T-helper 22 cell (primary cell): ENCODE results near the gene NOS1AP.

Experiments
- DNase-seq: peaks from one replicate; pipeline ENCODE4 v3.0.0-alpha.2; 2020; ENCODE audit warnings: low read depth

The NOS1AP gene

DNA sequence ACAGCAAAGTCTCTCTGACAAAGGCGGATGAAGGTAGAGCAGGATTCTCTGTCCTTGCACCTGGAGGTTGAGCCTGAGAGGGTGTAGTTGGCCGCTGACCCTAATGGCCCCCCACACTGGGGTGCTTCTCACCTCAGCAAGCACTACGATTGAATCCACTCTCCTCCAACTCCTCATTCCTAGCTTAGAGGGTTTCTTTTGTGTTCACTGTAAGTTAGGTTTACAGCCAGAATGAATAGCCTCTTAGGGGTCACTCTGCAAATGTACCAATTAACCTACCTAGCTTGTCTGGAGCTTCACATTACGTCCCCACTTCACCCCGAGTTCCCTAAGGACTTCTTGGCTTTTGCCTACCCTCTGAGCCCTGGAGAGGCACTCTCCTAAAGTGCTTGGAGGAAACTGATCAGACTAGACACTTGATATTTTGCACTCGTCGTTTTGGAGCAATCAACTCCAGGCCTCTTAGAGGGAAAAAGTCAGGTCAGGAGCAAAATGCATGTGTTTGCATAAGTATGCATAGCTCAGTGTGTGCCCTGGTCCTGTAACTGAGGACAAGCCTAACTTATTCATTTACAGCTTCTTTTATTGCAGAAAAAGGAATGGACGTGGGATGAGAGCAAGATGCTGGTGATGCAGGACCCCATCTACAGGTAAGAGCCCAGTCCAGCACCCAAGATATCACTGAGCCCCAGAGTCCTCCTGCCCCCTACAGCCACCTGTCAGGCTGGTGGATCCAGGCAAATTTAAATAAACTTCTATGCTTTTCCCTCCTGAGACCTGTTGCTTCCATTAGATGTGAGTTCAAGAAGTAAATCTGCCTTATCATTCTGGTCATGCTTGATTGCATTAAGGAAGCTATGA lies 230.8 kb downstream of the NOS1AP start:
- no peak for DNase-seq

DNA sequence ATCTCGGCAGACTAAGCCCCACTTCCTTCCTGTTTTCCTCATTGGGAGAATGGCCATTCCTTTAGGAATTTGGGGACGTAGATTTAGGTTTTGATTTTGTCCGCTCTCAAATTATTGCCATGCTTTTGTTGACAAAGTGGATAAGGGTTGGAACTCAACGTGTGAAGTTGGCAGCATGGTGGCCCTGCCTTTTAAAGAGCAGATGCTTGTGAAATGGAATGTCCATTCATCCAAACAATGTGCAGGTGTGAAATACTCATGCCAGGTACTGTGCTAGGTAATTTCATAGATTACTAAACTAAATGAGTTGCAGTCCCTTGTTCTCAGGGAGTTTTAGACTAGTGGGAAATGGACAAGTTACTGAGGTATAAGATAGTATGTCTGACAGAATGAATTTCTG lies 232.2 kb downstream of the NOS1AP start:
- DNase-seq, result no peak

DNA sequence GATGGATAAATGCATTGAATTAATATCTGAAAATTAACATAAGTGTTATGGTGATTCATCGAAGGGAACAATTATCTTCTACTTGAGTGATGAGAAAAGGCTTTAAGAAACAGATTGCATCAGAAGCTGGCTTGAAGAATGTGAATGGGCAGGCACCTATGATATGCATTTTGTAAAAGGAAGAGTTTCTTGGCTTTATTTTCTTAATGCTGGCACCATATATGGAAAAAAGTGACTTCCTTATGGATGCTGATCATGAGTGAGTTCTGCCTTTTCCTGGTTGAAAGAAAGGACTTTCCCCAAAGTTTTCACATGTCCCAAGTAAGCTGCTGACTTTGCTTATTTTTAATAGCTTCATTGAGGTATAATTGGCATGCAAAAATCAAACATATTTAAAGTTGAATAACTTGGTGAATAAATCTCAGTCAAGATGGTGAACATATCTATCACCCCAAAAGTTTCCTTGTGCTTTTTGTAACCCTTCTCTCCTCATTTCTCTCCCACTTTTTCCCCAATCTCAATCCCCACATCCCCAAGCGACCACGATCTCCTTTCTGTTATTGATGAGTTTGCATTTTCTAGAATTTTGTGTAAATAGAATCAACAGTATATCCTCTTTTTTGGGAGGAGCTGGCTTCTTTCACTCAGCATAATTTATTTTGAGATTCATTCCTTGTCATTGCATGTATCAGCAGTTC lies 233.0 kb downstream of the NOS1AP start:
- no peak for DNase-seq

DNA sequence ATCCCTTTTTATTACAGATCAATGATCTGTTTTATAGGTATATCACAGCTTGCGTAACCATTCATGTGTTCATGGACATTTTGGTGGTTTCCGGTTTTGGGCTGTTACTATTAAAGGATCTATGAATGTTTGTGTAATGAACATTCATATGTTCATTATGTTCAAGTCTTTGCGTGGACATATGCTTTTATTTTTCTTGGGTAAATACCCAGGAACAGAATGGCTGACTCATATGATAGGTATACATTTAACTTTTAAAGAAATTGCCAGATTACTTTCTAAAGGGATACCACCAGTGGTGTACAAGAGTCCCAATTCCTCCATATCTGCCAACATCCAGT lies 233.5 kb downstream of the NOS1AP start:
- no peak for DNase-seq

DNA sequence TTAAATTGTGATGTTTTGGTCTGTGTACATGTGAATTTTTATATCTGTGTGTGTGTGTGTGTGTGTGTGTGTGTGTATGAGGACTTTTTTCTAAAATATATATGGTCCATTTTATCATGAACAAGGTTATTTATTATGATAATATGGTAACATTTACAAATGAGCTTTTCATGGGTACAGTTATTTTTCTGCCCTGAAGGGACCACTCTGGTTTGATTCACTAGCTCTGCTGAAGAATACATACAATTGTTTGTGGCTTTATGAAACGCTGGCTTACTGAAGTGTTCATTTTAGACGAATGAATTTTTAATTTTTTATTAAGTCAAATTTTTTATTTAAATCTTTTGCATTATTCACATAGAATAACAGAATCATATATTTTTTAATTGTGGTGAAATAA lies 235.2 kb downstream of the NOS1AP start:
- no peak for DNase-seq

DNA sequence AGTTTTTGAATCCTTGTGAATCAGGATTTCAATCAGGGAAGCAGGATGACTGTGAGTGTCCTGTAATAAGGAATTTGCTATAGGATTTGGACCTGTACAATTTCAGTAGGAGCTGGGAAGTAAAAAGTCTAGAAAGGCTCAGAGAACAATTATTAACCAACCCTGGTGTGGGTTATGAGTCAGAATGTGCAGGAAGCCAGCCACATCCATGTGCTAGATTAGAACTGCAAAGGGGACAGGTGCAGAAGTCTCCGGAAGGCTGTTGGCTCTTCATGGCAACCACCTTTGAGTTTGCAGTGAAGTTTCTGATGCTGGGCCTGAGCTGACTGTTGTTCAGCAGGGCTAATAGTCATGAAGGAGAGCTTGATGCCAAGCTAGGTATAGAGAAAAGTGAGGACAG lies 236.5 kb downstream of the NOS1AP start:
- no peak for DNase-seq

DNA sequence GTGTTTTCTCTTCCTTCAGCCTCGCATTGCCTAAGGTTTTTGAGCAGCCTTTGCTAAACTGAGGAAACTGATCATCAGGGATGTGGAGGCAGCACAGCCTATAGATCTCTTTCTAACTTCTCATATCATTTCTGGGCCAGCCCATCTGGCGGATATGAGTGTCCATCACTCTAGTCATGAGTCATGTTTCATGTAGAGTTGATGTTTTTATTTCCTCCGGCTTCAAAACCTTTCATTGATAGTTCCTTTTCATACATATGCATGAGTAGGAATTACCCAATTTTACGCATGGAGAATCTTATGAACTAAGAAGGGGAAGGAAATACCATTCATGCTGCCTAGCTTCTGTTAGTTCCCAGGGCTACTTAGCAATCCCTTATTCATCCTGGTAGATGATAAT lies 240.8 kb downstream of the NOS1AP start:
- no peak for DNase-seq

DNA sequence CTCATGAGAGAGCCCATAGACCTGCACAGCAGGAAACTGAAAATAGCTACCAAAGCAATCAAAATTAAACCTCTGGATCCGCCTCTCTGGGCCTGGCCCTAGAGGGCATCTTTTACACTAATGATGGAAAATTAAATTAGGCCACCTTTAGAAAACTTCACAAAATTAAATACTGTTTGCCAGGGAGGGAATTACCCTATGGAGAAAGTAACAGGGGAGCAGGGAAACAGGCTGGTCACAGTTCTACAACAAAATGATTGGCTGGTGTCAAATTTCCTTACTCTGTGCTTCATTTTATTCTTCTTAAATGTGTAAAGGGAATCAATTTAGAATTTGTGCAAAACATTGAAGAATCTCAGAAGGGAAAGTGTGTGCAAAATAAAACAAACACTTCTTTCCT lies 244.7 kb downstream of the NOS1AP start:
- no peak for DNase-seq

DNA sequence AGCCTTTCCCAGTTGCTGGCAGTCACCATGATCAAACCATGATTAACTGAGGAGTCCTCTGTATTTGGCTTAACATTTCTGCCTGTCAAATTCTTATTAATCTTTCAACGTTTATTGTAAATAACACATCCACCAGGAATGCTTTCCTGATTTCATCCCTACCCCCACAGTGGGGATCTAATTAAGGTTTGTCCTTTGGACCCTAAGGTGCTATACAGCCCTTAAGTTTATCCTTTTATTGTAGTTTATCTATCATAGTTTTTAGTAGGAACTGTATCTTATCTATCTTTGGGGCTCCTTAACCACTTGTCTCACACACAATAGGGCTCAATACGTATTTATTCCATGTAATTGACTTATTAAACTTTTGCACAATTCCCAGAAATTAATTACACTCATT lies 246.2 kb downstream of the NOS1AP start:
- DNase-seq, result no peak

DNA sequence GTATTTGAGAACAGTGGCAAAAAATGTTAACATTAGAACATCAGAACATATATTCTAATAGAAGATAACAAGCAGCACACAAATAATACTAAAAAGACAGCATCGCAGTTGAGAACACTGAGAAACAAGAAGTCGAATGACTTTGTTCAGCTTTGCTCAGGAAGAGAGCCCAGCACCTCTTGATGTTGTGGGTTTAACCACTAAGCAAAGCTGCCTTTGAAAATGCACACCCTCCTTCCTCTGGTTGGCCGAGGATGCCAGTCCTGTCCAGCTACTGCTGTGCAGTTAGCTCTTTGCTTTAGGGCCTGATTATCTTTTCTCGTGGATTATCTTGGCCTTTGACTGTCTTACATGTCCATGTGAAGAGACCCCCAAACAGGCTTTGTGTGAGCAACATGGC lies 246.7 kb downstream of the NOS1AP start:
- DNase-seq, result no peak

DNA sequence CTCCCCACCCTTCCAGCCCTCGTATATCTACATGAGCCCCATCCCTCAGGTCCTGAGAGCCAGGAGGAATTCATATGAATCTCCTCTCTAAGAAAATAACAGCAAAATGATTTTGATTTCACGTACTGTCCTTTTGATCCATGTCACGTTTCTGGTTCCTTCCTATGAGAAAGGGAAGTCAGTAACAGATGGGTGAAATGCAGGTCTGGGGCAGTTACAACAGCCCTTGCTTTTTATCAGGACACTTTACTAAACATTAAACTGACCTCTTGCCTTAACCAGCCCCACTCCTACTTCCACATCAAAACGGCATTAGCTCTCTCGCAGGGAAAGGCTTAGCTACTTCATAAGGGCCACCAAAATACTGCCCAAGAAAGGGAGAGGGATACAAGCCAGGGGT lies 248.1 kb downstream of the NOS1AP start:
- DNase-seq, result no peak

DNA sequence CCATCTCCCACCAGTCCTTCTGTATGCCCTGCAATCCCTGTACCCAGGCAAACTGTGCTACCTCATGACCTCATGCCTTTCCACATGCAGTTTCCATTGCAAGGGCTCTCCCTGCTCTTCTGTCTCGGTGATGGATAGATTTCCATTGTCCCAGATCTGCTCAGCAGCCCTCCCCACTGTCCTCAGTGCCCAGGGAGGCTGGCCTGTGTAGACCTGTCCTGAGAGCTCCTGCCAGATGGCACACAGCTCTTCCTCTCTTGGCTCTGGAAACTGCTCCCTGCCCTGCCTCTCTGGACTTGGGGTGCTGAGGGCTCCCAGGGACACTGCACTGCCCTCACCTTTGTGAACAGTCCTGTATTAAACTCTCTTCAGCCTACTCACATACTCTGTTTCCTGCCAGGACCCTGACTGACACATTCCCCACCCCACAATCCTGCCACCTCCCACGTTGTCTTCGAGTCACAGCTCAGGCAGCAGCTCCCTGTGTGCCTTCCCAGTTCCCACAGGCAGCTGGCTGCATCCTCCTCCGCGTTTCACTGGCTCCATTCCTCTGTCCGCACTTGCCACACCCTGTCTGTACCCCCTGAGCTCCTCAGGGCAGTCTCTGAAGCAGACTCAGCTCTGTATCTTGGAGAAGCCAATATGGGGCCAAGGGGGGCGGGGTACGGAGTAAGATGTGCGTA lies 250.1 kb downstream of the NOS1AP start:
- DNase-seq, result no peak

DNA sequence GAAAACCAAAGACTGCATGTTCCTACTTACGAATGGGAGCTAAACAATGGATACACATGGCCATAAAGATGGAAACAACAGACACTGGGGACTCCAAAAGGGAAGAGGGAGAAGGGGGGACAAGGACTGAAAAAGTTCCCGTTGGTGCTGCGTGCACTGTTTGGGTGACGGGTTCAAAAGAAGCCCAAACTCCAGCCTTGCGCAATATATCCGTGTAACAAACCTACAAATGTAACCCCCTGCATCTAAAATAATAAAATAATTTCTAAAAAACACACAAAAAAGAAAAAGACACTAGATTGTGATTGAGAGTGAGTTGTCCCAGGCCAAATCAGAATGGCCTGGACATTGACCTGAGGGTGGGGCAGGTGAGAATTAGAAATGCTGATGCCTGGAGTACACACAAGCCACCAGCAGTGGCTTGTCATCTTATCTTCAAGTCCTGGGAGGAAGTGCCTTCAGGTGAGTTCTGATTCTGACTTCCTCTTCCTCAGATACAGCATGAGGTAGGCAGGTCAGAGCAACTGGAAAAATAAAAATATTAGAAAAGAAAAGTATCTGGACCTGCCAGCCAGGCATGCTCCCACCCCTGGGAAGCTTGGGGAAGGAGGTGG lies 252.4 kb downstream of the NOS1AP start:
- no peak for DNase-seq

DNA sequence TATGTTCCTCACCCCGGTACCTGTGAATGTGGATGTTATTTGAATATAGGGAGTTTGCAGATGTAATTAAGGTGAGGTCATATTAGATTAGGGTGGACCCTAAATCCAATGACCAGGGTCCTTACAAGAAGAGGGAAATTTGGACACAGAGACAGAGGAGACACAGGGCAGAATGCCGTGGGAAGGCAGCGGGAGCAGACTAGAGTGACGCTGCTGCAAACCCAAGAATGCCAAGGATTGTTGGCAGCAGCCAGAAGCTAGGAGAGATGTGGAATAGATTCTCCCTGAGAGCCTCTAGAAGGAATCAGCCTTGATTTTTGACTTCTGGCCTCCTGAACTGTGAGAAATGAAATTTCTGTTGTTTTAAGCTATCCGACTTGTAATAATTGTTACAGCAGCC lies 253.5 kb downstream of the NOS1AP start:
- no peak for DNase-seq

DNA sequence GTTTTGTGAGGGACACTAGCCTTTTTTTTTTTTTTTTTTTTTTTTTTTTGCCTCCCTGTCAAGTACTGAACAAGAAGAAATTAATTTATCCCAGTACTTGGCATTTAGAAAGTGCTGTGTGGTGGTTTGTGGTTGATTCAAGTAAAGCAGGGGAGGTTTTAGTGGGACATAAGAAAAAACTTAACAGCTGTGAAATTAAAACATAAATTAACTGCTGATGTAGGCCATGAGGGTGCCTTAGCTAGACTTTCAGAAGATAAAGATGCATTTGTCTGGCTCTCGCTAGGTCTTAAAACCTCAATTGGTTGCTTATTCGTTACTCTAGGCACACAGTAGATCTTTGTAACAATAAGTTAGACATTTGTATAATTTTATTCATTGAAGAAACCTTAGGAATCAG lies 254.9 kb downstream of the NOS1AP start:
- DNase-seq, result no peak

DNA sequence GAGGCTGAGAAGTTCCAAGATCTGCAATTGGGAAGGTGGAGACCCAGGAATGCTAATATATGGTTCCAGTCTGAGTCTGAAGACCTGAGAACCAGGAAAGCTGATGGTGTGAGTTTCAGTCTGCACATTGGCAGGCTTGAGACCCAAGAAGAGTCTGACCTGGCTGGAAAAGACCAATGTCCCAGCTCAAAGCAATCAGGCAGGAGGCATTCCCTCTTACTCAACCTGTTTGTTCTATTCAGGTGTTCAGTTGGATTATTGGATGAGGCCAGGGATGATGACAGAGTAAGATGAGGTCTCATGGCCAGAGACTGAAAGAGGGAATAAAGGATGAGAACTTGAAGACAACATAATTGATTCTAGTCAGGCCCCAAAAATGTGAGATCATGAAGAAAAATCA lies 257.1 kb downstream of the NOS1AP start:
- DNase-seq, result no peak

DNA sequence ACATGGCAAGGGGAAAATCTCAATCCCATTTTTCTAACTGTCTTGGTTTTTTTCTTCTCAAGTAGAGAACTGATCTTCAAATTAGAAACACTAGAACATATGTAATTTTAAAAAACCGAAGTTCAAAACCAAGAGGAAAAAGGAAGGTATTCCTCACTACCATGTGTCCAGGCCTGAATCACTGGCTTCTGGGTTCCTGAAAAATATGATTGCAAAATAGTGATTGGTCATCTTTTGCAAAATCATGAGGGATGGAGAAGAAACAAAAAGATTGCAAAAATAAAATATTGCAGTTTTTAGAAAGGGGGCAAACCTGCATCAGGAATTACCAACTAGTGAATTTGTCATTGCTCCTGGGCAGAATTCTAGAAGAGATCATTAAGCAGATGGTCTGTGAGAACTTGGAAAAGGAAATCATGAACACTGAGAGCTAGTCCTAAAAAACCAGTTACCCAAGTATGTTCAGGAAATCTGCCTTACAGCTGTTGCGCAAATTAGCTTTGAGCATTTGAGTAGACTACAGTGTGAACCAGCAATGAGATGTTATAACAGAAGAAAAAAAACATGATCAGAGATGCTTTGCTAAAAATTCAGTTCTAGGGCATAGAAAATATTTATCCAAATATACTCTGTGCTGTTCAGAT lies 257.8 kb downstream of the NOS1AP start:
- DNase-seq, result no peak

DNA sequence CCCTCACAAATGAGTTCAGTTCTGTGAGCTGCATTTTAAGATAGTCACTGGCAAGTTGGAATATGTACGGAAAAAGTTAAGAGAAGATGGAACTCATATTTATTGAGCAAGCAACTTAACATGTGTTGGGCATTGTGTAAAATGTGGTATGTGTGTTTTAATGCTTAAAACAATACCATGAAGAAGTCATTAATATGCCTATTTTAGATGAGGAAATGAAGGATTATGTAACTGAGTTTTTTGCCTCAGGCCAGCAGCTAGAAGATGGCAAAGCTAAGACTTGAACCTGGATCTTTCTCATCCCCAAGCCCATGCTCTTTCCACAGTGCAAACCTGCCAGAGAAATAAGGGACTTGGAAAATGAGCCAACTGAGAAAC lies 258.3 kb downstream of the NOS1AP start:
- DNase-seq, result no peak

DNA sequence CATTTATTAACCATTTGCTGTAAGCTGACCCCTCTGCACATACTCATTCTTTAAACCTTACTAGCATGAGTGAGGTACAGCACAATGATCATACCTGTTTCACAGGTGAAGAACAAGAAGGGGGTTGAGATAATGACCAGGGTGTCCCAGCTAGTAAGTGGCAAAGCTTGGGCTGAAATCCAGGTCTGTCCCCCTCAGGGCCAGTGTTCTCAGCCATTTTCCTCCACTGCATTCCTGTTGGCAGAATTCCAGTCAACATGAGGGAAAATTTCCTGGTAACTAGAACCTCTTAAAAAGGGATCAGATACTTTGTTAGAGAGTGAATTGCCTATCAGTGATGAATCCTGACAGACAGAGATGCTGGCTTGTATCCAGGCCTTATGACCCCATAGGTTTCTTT lies 259.0 kb downstream of the NOS1AP start:
- DNase-seq, result no peak

DNA sequence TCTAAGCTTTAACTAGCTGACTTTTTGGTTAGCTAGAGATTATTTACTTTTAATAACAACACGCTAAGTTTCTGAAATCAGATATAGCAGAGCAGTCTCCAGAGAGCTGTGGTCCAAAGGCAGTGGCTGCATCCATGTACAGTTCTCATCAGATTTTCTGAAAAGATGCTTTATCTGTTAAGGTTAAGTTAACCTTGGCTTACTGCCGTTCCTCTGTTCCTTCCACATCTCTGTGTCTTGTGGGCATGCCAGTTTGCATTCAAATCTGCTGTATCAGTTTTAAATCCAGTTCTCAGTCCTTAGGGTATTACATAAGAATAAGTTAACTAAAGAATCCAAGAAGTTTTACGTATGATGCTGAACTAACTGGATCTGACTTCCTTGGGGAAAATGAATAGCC lies 260.3 kb downstream of the NOS1AP start:
- DNase-seq, result no peak

DNA sequence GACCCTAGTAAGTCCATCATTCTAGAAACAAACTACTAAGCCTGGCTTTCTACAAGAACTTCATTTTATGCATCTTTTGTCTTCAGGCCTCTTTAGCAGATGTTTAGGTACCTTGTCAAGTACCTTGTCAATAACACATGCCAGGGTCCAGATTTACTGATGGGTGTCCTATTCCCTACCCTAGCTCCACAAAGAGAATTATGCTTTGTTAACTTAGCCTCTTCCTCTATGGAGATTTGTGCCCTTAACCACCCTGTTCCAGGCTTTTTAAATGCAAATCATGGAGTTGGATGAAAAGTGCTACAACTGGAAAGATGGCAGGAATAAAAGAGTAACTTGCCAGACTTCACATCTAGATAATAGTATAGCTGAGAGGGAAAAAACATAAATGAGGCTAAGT lies 264.5 kb downstream of the NOS1AP start:
- DNase-seq, result no peak

DNA sequence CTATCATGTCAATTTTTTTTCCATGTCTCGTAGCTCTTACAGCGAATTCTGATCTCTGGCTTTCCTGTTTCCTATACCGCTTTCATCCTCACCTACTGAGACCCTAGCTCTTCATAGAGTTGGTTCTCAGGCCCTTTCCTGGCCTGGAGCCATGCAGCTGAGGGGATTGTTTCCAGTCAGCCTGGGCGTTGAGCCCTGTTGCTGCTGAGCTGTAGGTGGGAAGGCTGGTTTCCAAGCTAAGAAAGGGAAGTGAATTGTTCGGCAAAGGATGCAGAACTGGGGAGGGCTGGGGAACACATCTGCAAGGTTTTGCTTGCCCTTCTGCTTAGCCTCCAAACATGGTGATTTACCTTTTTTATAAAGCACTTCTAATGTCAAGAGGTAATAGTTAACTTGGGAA lies 265.6 kb downstream of the NOS1AP start:
- DNase-seq, result no peak
